GM12875 (cell line): ENCODE measurements around the gene MEIS3.

Source experiments
- H3K4me3 ChIP-seq: one replicate; pipeline ENCODE4 v1.5.1; 2011; ENCODE audit warnings: low read depth, low read length, control low read depth
- TF ChIP-seq, protein P1 (sequence below): IDR thresholded peaks from 2 replicates; pipeline ENCODE4 v1.5.1; 2011; ENCODE audit warnings: low read depth, mild to moderate bottlenecking, control low read depth, inconsistent platforms, low read length, moderate library complexity, borderline replicate concordance; ENCODE audit not compliant: insufficient read depth

MEIS3 gene

DNA sequence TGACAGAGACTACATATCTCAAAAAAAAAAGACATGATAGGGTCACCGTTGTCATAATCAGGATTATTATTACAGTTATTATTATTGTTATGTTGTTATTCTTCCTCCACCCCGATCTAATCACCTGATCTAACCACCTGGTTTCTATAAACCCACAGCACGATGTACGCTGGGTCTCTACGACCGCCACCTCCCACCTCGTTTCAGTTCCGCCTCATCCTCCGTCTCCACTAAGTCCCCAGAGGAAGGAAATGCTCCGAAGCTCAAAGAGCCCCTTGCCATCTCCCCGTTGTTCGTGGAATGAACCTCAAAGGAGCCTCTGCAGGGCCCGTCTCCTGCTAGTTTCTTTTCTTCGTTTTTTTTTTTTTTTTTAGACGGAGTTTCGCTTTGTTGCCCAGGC, 15.9 kb upstream of the MEIS3 start:
- H3K4me3 ChIP-seq = no peak overlapping the region
- TF ChIP-seq, protein P1, sequence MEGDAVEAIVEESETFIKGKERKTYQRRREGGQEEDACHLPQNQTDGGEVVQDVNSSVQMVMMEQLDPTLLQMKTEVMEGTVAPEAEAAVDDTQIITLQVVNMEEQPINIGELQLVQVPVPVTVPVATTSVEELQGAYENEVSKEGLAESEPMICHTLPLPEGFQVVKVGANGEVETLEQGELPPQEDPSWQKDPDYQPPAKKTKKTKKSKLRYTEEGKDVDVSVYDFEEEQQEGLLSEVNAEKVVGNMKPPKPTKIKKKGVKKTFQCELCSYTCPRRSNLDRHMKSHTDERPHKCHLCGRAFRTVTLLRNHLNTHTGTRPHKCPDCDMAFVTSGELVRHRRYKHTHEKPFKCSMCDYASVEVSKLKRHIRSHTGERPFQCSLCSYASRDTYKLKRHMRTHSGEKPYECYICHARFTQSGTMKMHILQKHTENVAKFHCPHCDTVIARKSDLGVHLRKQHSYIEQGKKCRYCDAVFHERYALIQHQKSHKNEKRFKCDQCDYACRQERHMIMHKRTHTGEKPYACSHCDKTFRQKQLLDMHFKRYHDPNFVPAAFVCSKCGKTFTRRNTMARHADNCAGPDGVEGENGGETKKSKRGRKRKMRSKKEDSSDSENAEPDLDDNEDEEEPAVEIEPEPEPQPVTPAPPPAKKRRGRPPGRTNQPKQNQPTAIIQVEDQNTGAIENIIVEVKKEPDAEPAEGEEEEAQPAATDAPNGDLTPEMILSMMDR = no peak

DNA sequence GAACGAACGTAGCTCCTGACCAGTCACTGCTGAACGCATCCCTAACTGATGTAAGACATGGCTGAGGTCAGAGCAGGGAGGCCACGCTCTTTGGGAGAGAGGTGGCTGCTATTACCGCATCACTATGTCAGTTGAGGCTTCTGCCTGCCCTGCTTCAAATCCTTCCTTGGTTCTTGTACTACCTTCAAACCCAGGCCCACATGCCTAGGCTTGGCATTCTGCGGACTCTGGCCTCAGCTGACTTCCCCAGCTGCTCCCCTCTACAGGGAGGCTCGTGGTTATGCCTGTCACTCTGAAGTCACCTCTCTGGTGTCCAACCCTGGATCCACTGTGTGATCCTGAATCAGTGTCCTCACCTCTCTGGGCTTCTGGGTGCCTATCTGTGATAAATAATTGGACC, 14.8 kb upstream of the MEIS3 start:
- TF ChIP-seq, protein P1 = no peak
- no peak overlapping the region for H3K4me3 ChIP-seq

DNA sequence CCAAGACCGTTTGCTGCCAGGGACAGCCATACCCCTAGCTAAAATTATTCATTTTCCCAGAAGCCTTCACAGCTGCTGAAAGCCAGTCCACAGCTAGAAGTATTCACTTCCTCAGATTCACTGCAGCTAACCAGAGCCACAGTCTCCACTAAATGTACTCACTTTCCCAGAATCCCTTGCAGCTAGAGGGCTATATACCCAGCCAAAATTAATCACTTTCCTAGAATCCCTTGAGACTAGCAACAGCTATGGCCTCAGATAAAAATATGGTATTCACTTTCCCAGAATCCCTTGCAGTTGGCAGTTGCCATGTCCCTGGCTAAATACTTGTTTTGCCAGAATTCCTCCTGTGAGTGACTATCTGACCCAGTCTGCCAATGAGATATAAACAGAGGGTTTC, 13.8 kb upstream of the MEIS3 start:
- H3K4me3 ChIP-seq = no peak overlapping the region

GRCh38 chr19:47432499-47432898, 13.2 kb upstream of the MEIS3 start:
- TF ChIP-seq, protein P1 = no peak
- no peak overlapping the region for H3K4me3 ChIP-seq

More for the DNA sequence above, 13.8 kb upstream of the MEIS3 start:
- TF ChIP-seq, protein P1 = no peak

DNA sequence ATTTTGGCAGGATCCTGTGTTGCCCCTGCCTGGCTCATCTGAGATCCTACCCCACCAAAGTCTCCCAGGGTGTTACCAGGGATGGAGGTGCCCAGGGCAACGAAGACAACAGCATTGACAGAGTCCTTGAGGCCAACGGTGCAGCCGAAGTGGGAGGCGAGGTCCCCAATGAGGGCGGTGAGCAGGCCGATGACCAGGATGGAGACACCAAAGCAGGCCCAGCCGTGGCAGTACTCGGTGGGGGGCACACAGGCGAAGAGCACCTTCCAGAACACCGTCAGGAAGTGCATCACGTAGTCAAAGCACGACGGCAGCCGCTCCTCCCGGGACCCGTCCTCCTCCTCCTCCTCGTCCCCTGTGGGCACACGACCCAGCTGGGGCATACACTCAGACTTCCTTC, 12.8 kb upstream of the MEIS3 start:
- H3K4me3 ChIP-seq = no peak overlapping the region
- TF ChIP-seq, protein P1 = no peak

GRCh38 chr19:47430041-47430802, 10.9 kb upstream of the MEIS3 start:
- no peak overlapping the region for H3K4me3 ChIP-seq
- TF ChIP-seq, protein P1 = no peak

DNA sequence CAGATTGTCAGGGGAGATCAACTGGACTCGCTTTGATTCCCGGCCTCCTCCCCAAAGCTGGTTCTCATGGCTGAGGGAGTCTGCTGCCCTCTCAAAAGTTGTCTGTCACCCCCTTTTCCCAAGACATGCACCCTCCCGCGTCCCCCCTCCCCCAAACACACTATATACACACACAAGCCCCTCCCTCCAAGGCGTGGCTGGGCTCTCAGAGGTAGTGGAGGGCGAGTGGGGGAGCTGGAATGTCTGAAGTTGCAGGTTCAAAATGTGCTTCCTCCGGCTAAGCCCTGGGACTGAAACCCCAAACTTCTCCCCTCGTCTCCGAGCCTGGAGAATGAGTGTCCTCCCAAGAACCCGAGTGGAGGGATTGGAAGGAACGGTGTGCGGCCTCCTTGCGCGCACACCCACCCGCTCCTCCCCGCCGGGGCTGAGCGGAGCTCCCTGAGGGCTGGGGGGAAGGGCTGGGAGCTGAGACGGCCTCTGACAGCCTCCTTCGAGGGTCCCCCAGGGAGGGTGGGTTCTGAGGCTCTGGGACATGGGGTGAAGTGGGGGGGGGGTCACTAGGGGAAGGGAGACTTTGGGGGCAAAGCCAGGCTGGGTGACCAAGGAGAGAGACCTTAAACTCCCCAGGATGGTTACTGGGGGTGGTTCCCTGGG, 9.9 kb upstream of the MEIS3 start:
- TF ChIP-seq, protein P1 = no peak
- H3K4me3 ChIP-seq = no peak overlapping the region
